Uterus (tissue), 2 donors: ENCODE results near the gene GPC2.

Experiments used
- POLR2A ChIP-seq, 2 donors: fragments of 450-650 bp; IDR thresholded peaks; one replicate each; pipeline ENCODE4 v1.6.1; 2016; ENCODE audit warnings: antibody characterized with exemption in 2 of 2, mild to moderate bottlenecking in 1 of 2, moderate library complexity in 1 of 2
- TF ChIP-seq, protein P1 (sequence below), 4 experiments: fragments of 200-600 bp in 2 of 4; fragments of 450-650 bp in 2 of 4; sonication (generic) in 2 of 4; IDR thresholded peaks; one replicate each; pipeline ENCODE4 v1.5.1; 2016 to 2019; ENCODE audit warnings: antibody characterized with exemption in 4 of 4, mild to moderate bottlenecking in 2 of 4, moderate library complexity in 1 of 4

DNA sequence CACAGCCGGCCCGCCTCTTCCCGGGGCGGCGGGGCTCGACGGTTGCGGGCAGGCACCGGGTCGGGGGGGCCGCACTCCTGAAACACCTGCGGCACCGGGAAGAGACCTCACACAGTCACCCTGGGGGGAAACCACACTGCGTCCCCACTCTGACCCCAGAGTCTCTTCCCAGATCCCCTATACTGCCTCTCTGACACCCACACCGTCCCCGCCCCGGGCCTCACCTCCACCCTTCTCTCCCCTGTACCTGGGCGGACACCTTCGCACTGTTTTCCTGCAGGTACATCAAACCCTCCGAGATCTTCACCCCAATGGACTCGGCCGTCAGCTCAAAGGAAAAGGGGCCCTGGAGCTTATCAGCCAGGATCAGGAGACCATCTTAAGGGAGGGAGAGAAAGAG lies 5.3 kb downstream of the GPC2 start:
- TF ChIP-seq, protein P1, sequence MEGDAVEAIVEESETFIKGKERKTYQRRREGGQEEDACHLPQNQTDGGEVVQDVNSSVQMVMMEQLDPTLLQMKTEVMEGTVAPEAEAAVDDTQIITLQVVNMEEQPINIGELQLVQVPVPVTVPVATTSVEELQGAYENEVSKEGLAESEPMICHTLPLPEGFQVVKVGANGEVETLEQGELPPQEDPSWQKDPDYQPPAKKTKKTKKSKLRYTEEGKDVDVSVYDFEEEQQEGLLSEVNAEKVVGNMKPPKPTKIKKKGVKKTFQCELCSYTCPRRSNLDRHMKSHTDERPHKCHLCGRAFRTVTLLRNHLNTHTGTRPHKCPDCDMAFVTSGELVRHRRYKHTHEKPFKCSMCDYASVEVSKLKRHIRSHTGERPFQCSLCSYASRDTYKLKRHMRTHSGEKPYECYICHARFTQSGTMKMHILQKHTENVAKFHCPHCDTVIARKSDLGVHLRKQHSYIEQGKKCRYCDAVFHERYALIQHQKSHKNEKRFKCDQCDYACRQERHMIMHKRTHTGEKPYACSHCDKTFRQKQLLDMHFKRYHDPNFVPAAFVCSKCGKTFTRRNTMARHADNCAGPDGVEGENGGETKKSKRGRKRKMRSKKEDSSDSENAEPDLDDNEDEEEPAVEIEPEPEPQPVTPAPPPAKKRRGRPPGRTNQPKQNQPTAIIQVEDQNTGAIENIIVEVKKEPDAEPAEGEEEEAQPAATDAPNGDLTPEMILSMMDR (IDR thresholded peaks at IDR 0.05) = no peak
- TF ChIP-seq POLR2A (IDR thresholded peaks at IDR 0.05) = no peak
